ENCODE data around the gene ZNF816.
"Not testable (repeated sequence)": the region's sequence is repeated elsewhere in the genome, so short reads cannot be mapped to it uniquely, and the experiment has no call there.

The ZNF816 gene

GRCh38 chr19:52942386-52943133 is 20.1 kb downstream of the ZNF816 start:
- TF ChIP-seq CTCF (IDR thresholded peaks at IDR 0.05; ENCODE audit: poor library complexity, severe bottlenecking) = no peak
- DNase-seq (ENCODE audit: low spot score) (peak; percentile 80), ATAC-seq (ENCODE audit: low read depth) (peak; percentile 87)
- Histone ChIP-seq H3K27ac (ENCODE audit: poor library complexity, severe bottlenecking) (peak overlapping the region; percentile 75), H3K27me3 (ENCODE audit: insufficient read depth, poor library complexity, severe bottlenecking) (no peaks in the 10 kb centered on the region), H3K36me3 (ENCODE audit: low read depth) (no peaks in the 10 kb centered on the region), H3K9me3 (ENCODE audit: severe bottlenecking) (peaks cover 6% of the 10 kb centered on the region), H3K4me1 (ENCODE audit: insufficient read depth, poor library complexity, severe bottlenecking) (peaks cover 35% of the 10 kb centered on the region), H3K4me3 (ENCODE audit: severe bottlenecking) (peak overlapping the region; percentile 46)

GRCh38 chr19:52941941-52942385 is 20.7 kb downstream of the ZNF816 start:
- H3K9me3 ChIP-seq (ENCODE audit: severe bottlenecking) = peaks cover 2% of the 10 kb centered on the region
- H3K27me3 ChIP-seq (ENCODE audit: insufficient read depth, poor library complexity, severe bottlenecking) = no peaks in the 10 kb centered on the region
- H3K4me3 ChIP-seq (ENCODE audit: severe bottlenecking) = peak overlapping the region; percentile 46
- peaks cover under 1% of the 10 kb centered on the region for H3K36me3 ChIP-seq (ENCODE audit: low read depth)
- no peak for TF ChIP-seq CTCF (IDR thresholded peaks at IDR 0.05; ENCODE audit: poor library complexity, severe bottlenecking)
- H3K4me1 ChIP-seq (ENCODE audit: insufficient read depth, poor library complexity, severe bottlenecking) = peaks cover 35% of the 10 kb centered on the region
- H3K27ac ChIP-seq (ENCODE audit: poor library complexity, severe bottlenecking) = peak overlapping the region; percentile 75
- peak; percentile 51 for ATAC-seq (ENCODE audit: low read depth)
- DNase-seq (ENCODE audit: low spot score) = no peak

GRCh38 chr19:52941523-52941922 is 21.2 kb downstream of the ZNF816 start:
- H3K36me3 ChIP-seq (ENCODE audit: low read depth); DNase-seq (ENCODE audit: low spot score); H3K9me3 ChIP-seq (ENCODE audit: severe bottlenecking); H3K27me3 ChIP-seq (ENCODE audit: insufficient read depth, poor library complexity, severe bottlenecking); ATAC-seq (ENCODE audit: low read depth): not testable (repeated sequence)
- H3K4me3 ChIP-seq (ENCODE audit: severe bottlenecking) = peak overlapping the region; percentile 46
- peak overlapping the region; percentile 75 for H3K27ac ChIP-seq (ENCODE audit: poor library complexity, severe bottlenecking)
- H3K4me1 ChIP-seq (ENCODE audit: insufficient read depth, poor library complexity, severe bottlenecking) = peaks cover 35% of the 10 kb centered on the region

- H3K4me1 ChIP-seq (ENCODE audit: insufficient read depth, poor library complexity, severe bottlenecking) = peaks cover 35% of the 10 kb centered on the region
- not testable (repeated sequence) for H3K4me3 ChIP-seq (ENCODE audit: severe bottlenecking); H3K27ac ChIP-seq (ENCODE audit: poor library complexity, severe bottlenecking)
Observed at GRCh38 chr19:52940905-52941304, 21.8 kb downstream of the ZNF816 start.

GRCh38 chr19:52938761-52939160 is 23.9 kb downstream of the ZNF816 start:
- H3K9me3 ChIP-seq (ENCODE audit: severe bottlenecking) = no peaks in the 10 kb centered on the region
- peaks cover 12% of the 10 kb centered on the region for H3K36me3 ChIP-seq (ENCODE audit: low read depth)
- ATAC-seq (ENCODE audit: low read depth) (no peak), DNase-seq (ENCODE audit: low spot score) (no peak)
- peaks cover 25% of the 10 kb centered on the region for H3K4me1 ChIP-seq (ENCODE audit: insufficient read depth, poor library complexity, severe bottlenecking)
- no peak overlapping the region for H3K4me3 ChIP-seq (ENCODE audit: severe bottlenecking)
- peak overlapping the region; percentile 30 for H3K27ac ChIP-seq (ENCODE audit: poor library complexity, severe bottlenecking)
- H3K27me3 ChIP-seq (ENCODE audit: insufficient read depth, poor library complexity, severe bottlenecking) = no peaks in the 10 kb centered on the region
- no peak for TF ChIP-seq CTCF (IDR thresholded peaks at IDR 0.05; ENCODE audit: poor library complexity, severe bottlenecking)

More at GRCh38 chr19:52940905-52941304, 21.8 kb downstream of the ZNF816 start:
- not testable (repeated sequence) for H3K36me3 ChIP-seq (ENCODE audit: low read depth); ATAC-seq (ENCODE audit: low read depth); DNase-seq (ENCODE audit: low spot score); H3K9me3 ChIP-seq (ENCODE audit: severe bottlenecking); H3K27me3 ChIP-seq (ENCODE audit: insufficient read depth, poor library complexity, severe bottlenecking)

GRCh38 chr19:52936954-52937325 is 25.7 kb downstream of the ZNF816 start:
- no peak for ATAC-seq (ENCODE audit: low read depth)
- no peak for DNase-seq (ENCODE audit: low spot score)
- no peak overlapping the region for H3K4me3 ChIP-seq (ENCODE audit: severe bottlenecking)
- H3K27me3 ChIP-seq (ENCODE audit: insufficient read depth, poor library complexity, severe bottlenecking) = no peaks in the 10 kb centered on the region
- H3K36me3 ChIP-seq (ENCODE audit: low read depth) = peaks cover 12% of the 10 kb centered on the region
- H3K9me3 ChIP-seq (ENCODE audit: severe bottlenecking) = no peaks in the 10 kb centered on the region
- no peak overlapping the region for H3K27ac ChIP-seq (ENCODE audit: poor library complexity, severe bottlenecking)
- TF ChIP-seq CTCF (IDR thresholded peaks at IDR 0.05; ENCODE audit: poor library complexity, severe bottlenecking) = no peak
- H3K4me1 ChIP-seq (ENCODE audit: insufficient read depth, poor library complexity, severe bottlenecking) = peaks cover 19% of the 10 kb centered on the region

All from RWPE2 (cell line).